ENCODE measurements around the gene TJP3.

The TJP3 gene

DNA sequence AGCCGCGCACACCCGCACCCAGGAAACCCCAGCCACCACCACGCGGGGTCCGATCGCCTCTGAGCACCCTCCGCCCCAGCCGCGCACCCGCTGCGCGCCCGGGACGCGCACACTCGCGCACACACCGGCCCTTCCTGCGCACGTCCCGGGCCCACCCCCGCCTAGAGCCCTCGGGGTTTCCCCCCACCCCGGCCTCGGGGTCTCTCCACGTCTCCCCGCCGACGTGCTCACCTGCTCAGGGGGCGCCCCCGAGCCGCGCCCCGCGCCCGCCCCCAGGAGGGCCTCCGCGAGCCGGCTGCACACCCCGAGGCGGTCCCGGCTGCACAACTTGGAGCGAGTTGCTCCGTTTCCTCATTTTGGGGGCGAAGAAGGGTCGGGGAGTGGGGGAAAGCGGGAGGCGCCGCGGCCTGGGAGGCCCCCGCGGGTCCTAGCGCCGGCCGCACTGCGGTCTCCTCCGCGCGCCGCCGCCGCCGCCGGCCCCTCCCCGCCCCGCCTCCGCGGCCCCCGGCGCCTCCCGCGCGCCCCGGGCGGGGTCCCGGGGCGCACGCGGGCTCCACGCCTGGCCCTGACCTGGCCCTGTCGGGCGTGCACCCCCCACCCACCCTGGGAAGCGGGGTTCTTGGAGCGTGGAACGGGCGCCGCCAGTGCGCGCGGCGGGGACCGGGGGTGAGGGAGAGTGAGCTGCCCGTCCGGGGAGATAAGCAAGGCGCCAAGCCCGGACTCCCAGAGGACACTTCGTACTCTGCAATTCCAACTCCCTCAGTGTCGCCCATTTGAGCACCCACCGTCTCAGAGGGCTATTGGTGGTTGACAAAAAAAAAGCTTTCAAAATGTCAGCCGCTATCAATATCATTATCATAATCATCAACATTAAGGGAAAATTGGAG is 78.0 kb downstream of the TJP3 start, which contains the start of gene MATK:
TSS of gene MATK (minus strand) at position 444 of the 887 bp plus-strand sequence. CDS start 1,246 bp downstream, outside the sequence.
- DNase-seq: no peak

GRCh38 chr19:3788996-3789778 is 81.0 kb downstream of the TJP3 start:
- DNase-seq: no peak

- DNase-seq: no peak
Measured at GRCh38 chr19:3790209-3790734, 82.1 kb downstream of the TJP3 start.

DNA sequence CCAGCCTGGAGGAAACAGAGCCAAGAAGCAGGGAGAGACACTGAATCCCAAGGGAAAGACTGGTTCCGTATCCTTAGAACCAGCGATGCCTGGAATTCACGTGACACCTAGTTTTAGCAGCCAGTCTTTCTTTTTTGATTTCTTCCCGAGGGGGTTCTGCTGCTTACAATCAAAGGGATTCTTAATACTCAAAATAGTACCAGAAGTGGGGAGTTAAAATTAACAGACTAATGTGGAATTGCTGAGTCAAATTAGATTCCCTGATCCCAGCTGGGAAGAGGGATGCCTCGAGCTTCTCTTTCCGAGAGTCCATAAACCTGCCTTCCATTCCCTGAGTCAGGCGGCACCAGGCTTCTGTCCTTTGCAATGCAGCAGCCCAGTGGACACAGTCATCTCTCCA is 82.8 kb downstream of the TJP3 start:
- DNase-seq: no peak

DNA sequence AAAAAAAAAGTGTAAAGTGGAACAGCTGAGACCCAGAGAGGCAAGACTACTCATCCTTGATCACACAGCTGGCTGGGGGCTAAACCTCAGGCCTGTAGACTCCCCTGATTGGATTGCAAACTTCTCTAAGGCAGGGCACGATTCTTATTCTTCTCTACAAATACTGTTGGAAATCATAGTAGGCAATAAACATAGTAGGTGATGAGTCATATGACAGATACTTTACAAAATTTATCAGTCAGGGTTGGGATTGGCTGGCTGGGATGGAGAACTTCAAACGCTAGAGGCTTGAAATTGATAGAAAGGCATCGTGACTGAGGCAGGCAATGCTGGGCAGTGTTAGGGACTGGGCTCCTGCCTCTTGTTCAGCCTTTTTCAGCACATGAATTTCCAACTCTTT is 83.9 kb downstream of the TJP3 start:
- DNase-seq: no peak

DNA sequence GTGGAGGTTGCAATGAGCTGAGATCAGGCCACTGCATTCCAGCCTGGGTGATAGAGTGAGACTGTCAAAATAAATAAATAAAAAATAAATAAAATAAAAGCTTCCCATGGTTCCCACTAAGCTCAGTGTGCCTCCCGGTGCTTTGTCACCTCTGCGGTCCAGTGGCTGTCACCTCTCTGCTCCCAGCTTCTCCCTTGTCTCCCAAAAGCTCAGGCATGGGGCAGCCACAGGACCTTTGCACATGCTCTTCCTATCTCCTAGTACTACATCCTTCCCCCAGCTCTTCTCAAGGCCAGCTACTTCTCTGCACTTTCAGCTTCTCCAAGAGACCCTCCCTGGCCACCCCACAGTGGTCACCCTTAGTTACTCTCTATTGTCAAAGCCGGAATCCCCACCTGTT is 85.6 kb downstream of the TJP3 start:
- DNase-seq: no peak

DNA sequence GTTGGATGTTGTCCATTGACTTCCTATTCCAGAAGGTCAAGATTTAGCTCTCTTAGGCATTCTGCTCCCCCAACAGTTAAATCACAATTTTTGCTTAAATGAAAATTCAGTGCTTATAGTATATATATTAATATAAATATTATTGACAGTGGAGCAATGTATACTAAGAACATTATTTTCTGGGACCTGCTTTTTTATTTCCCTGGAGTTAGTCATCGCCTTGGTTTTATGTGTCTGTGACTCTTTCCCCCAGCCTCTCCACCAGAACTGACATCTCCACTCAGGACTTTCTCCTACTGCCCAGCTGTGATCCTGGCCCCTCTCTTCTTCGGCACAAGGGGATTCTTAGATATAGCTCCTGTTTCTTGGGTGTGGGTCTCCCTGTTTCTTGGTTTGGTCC is 88.2 kb downstream of the TJP3 start:
- no peak for DNase-seq

DNA sequence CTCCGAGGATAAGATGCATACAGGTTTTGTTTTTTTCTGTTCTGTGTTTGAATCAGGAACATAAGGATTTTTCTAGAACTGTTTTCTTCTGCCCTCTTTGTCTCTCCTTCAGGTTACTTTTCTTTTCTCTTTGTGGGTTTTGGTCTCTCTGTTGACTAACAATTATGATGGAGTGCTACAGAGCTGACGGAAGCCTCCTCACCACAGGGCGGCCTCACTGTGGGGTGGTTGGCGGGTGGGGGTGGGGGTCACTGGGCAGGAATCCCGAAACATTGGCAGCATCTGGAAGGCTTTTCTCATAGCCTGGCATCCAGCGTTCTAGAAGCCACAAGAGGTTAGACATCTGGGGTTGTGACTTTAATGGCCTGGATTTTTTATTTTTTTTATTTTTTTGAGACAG is 90.0 kb downstream of the TJP3 start:
- DNase-seq: peak; percentile 23

Data from T-helper 9 cell (primary cell).